H1 (cell line): Measurements from ENCODE around the gene LPP.

Experiments
- CHD1 ChIP-seq: IDR thresholded peaks from 2 replicates; pipeline ENCODE4 v1.6.1; 2012; ENCODE audit warnings: low read depth, low read length, improper control_type of control experiment
- CTCF ChIP-seq, 3 experiments: IDR thresholded peaks; 1 replicate in 2 of 3; 2 replicates in 1 of 3; pipeline versions ENCODE4 v1.5.1 to v1.6.1; 2011; ENCODE audit warnings: low read length in 3 of 3, mild to moderate bottlenecking in 3 of 3, inconsistent platforms in 2 of 3, low read depth in 1 of 3, moderate library complexity in 1 of 3; ENCODE audit not compliant: insufficient read depth in 1 of 3; ENCODE audit errors: control extremely low read depth in 1 of 3
- POLR2A ChIP-seq, 2 experiments: IDR thresholded peaks; 1 replicate in 1 of 2; 2 replicates in 1 of 2; pipeline ENCODE4 v1.6.1; 2011; ENCODE audit warnings: low read depth in 2 of 2, low read length in 2 of 2, mild to moderate bottlenecking in 2 of 2; ENCODE audit errors: control extremely low read depth in 1 of 2
- POLR2AphosphoS5 ChIP-seq: IDR thresholded peaks from 2 replicates; pipeline ENCODE4 v1.6.1; 2011; ENCODE audit warnings: low read depth, low read length
- RBBP5 ChIP-seq: IDR thresholded peaks from 2 replicates; pipeline ENCODE4 v1.7.1; 2012; ENCODE audit warnings: low read depth, mild to moderate bottlenecking, inconsistent platforms, low read length, moderate library complexity, borderline replicate concordance
- TAF1 ChIP-seq: IDR thresholded peaks from 2 replicates; pipeline ENCODE4 v1.6.1; 2011; ENCODE audit warnings: mild to moderate bottlenecking, low read depth, low read length
- TCF12 ChIP-seq: IDR thresholded peaks from 2 replicates; pipeline ENCODE4 v1.6.1; 2011; ENCODE audit warnings: low read depth, mild to moderate bottlenecking, low read length

DNA sequence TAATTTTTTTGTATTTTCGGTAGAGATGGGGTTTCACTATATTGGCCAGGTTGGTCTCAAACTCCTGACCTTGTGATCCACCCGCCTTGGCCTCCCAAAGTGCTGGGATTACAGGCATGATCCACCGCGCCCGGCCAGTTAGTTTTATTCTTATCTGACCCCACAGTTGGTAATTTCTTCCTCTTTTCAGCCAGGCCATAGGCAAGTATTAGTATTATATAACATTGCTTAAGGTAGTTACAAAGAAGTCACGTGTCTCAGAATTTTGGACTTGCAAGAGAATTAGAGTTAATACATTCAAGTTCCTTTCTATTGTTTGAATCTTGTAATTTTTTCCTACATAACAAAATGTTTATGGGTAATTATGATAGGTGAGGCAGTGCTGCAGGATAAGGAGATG is 334.8 kb downstream of the LPP start:
- TF ChIP-seq CHD1: no peak
- TF ChIP-seq CTCF (IDR thresholded peaks at IDR 0.05; ENCODE audit: control extremely low read depth in 1 of 3, insufficient read depth in 1 of 3, low read depth in 1 of 3, low read length in 3 of 3): no peak
- no peak for TF ChIP-seq POLR2A (IDR thresholded peaks at IDR 0.05; ENCODE audit: control extremely low read depth in 1 of 2, low read depth in 2 of 2, low read length in 2 of 2)
- no peak for TF ChIP-seq POLR2AphosphoS5
- no peak for TF ChIP-seq TAF1
- TF ChIP-seq RBBP5: no peak
- TF ChIP-seq TCF12: no peak
